Astrocyte (in vitro differentiated cells and primary cell): ENCODE data around the gene JAM3.

Experiments
- EZH2 ChIP-seq: IDR thresholded peaks from 2 replicates; pipeline ENCODE4 v1.6.1; 2012; ENCODE audit warnings: mild to moderate bottlenecking, low read length, inconsistent platforms; ENCODE audit not compliant: insufficient read depth
- TF ChIP-seq, protein P1 (sequence below): IDR thresholded peaks from 2 replicates; pipeline ENCODE4 v1.5.1; 2011; ENCODE audit warnings: low read depth, mild to moderate bottlenecking, inconsistent platforms, low read length, moderate library complexity; ENCODE audit not compliant: insufficient read depth

DNA sequence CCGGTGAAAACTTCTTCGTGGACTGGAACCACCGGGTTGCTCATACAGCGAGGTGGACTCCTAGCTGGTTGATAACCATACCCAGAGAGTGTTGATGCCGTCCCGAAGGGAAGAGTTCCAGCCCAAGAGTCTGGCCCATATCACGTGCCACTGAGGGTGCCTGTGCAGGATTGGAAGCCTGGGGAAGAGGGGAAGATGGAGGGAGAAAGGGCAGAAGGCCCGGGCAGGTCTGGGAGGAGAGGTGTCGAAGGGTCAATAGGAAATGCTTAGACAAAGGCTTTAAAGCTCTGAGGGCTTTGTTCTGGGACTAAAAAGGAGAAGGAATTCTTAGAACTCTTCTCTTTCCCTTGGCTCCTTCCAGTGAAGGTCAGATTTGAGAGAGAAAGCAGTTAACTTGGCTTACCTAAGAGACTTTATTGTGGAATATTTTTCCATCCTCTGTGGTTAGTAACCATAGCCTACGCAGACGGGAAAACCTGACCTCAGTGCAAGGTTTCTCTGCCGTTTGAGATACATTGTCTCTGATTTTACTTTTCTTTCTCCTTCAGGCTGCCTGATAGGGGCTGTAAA lies 70.5 kb downstream of the JAM3 start:
- TF ChIP-seq, protein P1, sequence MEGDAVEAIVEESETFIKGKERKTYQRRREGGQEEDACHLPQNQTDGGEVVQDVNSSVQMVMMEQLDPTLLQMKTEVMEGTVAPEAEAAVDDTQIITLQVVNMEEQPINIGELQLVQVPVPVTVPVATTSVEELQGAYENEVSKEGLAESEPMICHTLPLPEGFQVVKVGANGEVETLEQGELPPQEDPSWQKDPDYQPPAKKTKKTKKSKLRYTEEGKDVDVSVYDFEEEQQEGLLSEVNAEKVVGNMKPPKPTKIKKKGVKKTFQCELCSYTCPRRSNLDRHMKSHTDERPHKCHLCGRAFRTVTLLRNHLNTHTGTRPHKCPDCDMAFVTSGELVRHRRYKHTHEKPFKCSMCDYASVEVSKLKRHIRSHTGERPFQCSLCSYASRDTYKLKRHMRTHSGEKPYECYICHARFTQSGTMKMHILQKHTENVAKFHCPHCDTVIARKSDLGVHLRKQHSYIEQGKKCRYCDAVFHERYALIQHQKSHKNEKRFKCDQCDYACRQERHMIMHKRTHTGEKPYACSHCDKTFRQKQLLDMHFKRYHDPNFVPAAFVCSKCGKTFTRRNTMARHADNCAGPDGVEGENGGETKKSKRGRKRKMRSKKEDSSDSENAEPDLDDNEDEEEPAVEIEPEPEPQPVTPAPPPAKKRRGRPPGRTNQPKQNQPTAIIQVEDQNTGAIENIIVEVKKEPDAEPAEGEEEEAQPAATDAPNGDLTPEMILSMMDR: no peak
- no peak for TF ChIP-seq EZH2
